Keratinocyte (primary cell): ENCODE data around the gene TRPM2. TPM values are rescaled to one million over a fixed set of nuclear protein-coding genes. Genes with fewer than 3 reads are reported as not detected.

Experiments used
- DNase-seq: peaks from one replicate; pipeline ENCODE4 v3.0.0-alpha.2; 2011; ENCODE audit warnings: low read depth, missing footprints, low spot score
- FAIRE-seq: peaks from 2 replicates; lab custom pipeline; 2011; peaks lifted over from hg19 to GRCh38; lab: Jason Lieb, UNC
- H2AFZ ChIP-seq: 2 replicates; pipeline ENCODE4 v1.6.0; 2012; ENCODE audit warnings: low read length, control low read depth, inconsistent platforms; ENCODE audit not compliant: control insufficient read depth
- H3K27ac ChIP-seq: 2 replicates; pipeline ENCODE4 v1.5.1; 2011; ENCODE audit warnings: low read length; ENCODE audit not compliant: control insufficient read depth, insufficient read depth
- H3K27me3 ChIP-seq: 3 replicates; pipeline ENCODE4 v1.6.0; 2011; ENCODE audit warnings: low read length; ENCODE audit not compliant: control insufficient read depth, insufficient read depth; ENCODE audit errors: extremely low read depth
- H3K36me3 ChIP-seq, 2 experiments: 2 replicates in 1 of 2; 3 replicates in 1 of 2; pipeline ENCODE4 v1.5.1; 2011; ENCODE audit warnings: low read length in 2 of 2, mild to moderate bottlenecking in 1 of 2; ENCODE audit not compliant: control insufficient read depth in 2 of 2, insufficient read depth in 2 of 2; ENCODE audit errors: extremely low read depth in 1 of 2
- H3K4me1 ChIP-seq: 3 replicates; pipeline ENCODE4 v1.5.1; 2011; ENCODE audit warnings: low read length; ENCODE audit not compliant: control insufficient read depth, insufficient read depth; ENCODE audit errors: extremely low read depth
- H3K4me2 ChIP-seq: 3 replicates; pipeline ENCODE4 v1.6.0; 2011; ENCODE audit warnings: low read depth, low read length; ENCODE audit not compliant: control insufficient read depth, insufficient read depth; ENCODE audit errors: extremely low read depth
- H3K4me3 ChIP-seq, 3 experiments: fragments of 200-600 bp in 1 of 3; sonication (generic) in 1 of 3; 2 replicates in 2 of 3; 3 replicates in 1 of 3; pipeline ENCODE4 v1.5.1; 2011 to 2016; ENCODE audit warnings: low read length in 3 of 3, mild to moderate bottlenecking in 3 of 3, control low read depth in 2 of 3, inconsistent platforms in 1 of 3, low read depth in 1 of 3, mixed read lengths in 1 of 3, mixed run types in 1 of 3, moderate library complexity in 1 of 3; ENCODE audit not compliant: control insufficient read depth in 2 of 3, insufficient read depth in 2 of 3; ENCODE audit errors: extremely low read depth in 1 of 3
- H3K79me2 ChIP-seq: 2 replicates; pipeline ENCODE4 v1.6.0; 2012; ENCODE audit warnings: low read length; ENCODE audit not compliant: control insufficient read depth, insufficient read depth
- H3K9ac ChIP-seq: 3 replicates; pipeline ENCODE4 v1.6.0; 2011; ENCODE audit warnings: low read length; ENCODE audit not compliant: control insufficient read depth, insufficient read depth; ENCODE audit errors: extremely low read depth
- H3K9me1 ChIP-seq: 3 replicates; pipeline ENCODE4 v1.6.0; 2011; ENCODE audit warnings: low read length; ENCODE audit not compliant: control insufficient read depth, insufficient read depth; ENCODE audit errors: extremely low read depth
- H3K9me3 ChIP-seq: 2 replicates; pipeline ENCODE4 v1.5.1; 2012; ENCODE audit warnings: low read depth, low read length; ENCODE audit not compliant: control insufficient read depth
- H4K20me1 ChIP-seq: 3 replicates; pipeline ENCODE4 v1.6.0; 2011; ENCODE audit warnings: low read length; ENCODE audit not compliant: control insufficient read depth, insufficient read depth; ENCODE audit errors: extremely low read depth
- CTCF ChIP-seq, 3 experiments: IDR thresholded peaks in 1 of 3; conservative IDR thresholded peaks in 1 of 3; optimal IDR thresholded peaks in 1 of 3; 2 replicates in 2 of 3; 3 replicates in 1 of 3; pipeline versions ENCODE3 to v1.5.1; 2011; ENCODE audit warnings: low read length in 3 of 3, mild to moderate bottlenecking in 3 of 3, moderate library complexity in 2 of 3, control low read depth in 1 of 3, inconsistent platforms in 1 of 3; ENCODE audit not compliant: insufficient read depth in 2 of 3; ENCODE audit errors: extremely low read depth in 1 of 3
- EZH2 ChIP-seq: IDR thresholded peaks from one replicate; pipeline ENCODE4 v1.6.1; 2012; ENCODE audit warnings: inconsistent platforms, mild to moderate bottlenecking, low read length, moderate library complexity
- dilution Hi-C: fragments of 300-500 bp; cut with MboI; formaldehyde crosslinking; loops from one replicate; pipeline ENCODE4 v1.7.0; 2020; ENCODE audit warnings: low sequenced_read_pairs; ENCODE audit not compliant: extremely low pct_ligation_motif_present
- polyA plus RNA-seq, 5 experiments: library from polyadenylated mRNA; depleted of rRNA in 3 of 5; stranded (reverse) in 3 of 5; stranded (forward) in 1 of 5; unstranded in 1 of 5; fragments of >200 nt; gene quantifications; 1 replicate in 1 of 5; 2 replicates in 3 of 5; 3 replicates in 1 of 5; pipeline versions ENCODE4 v1.2.1 to v1.2.3, GENCODE V29; 2011 to 2012; ENCODE audit warnings: missing spikeins in 2 of 5, low read depth in 1 of 5, low replicate concordance in 1 of 5

Gene TRPM2
- polyA plus RNA-seq, 1 donor (not counting 4 experiments of a cell fraction or from before 2014, with no cell fraction given), result 0.31 TPM

- Histone ChIP-seq H3K79me2 (no peaks in the 10 kb centered on the region), H3K4me3 (no peak overlapping the region), H3K9me3 (peaks cover 3% of the 10 kb centered on the region), H3K4me2 (no peak overlapping the region), H3K36me3 (no peaks in the 10 kb centered on the region), H3K27me3 (no peaks in the 10 kb centered on the region), H3K27ac (no peak overlapping the region), H4K20me1 (no peaks in the 10 kb centered on the region), H3K9ac (no peak overlapping the region), H3K4me1 (no peaks in the 10 kb centered on the region), H2AFZ (no peak overlapping the region), H3K9me1 (no peaks in the 10 kb centered on the region)
- dilution Hi-C loops, result no loop called here
- DNase-seq (no peak), FAIRE-seq (no peak)
- TF ChIP-seq EZH2 (no peak), CTCF (optimal IDR thresholded peaks at IDR 0.05 in 1 of 3, IDR thresholded peaks at IDR 0.05 in 1 of 3, conservative IDR thresholded peaks at IDR 0.05 in 1 of 3; ENCODE audit: extremely low read depth in 1 of 3, insufficient read depth in 2 of 3, low read length in 3 of 3) (no peak)
Measured at GRCh38 chr21:44471341-44471740, 117.9 kb downstream of the TRPM2 start.

- Histone ChIP-seq H3K79me2 (no peaks in the 10 kb centered on the region), H3K4me1 (no peaks in the 10 kb centered on the region), H3K9me3 (peaks cover 3% of the 10 kb centered on the region), H3K4me3 (no peak overlapping the region), H3K36me3 (no peaks in the 10 kb centered on the region), H3K9me1 (no peaks in the 10 kb centered on the region), H3K27me3 (no peaks in the 10 kb centered on the region), H2AFZ (no peak overlapping the region), H3K27ac (no peak overlapping the region), H4K20me1 (no peaks in the 10 kb centered on the region), H3K9ac (no peak overlapping the region), H3K4me2 (no peak overlapping the region)
- no peak for DNase-seq
- dilution Hi-C loops, result no loop called here
- no peak for FAIRE-seq
- TF ChIP-seq CTCF (optimal IDR thresholded peaks at IDR 0.05 in 1 of 3, IDR thresholded peaks at IDR 0.05 in 1 of 3, conservative IDR thresholded peaks at IDR 0.05 in 1 of 3; ENCODE audit: extremely low read depth in 1 of 3, insufficient read depth in 2 of 3, low read length in 3 of 3), result no peak
- no peak for TF ChIP-seq EZH2
Measured at GRCh38 chr21:44471996-44472395, 118.6 kb downstream of the TRPM2 start.
